Smooth muscle cell of the brain vasculature (primary cell): ENCODE measurements around the gene RNU4-1.
"Not testable (repeated sequence)": the region's sequence is repeated elsewhere in the genome, so short reads cannot be mapped to it uniquely, and the experiment has no call there.

ENCODE experiments used
- DNase-seq: peaks from one replicate; pipeline ENCODE4 v3.0.0-alpha.2; 2012; ENCODE audit warnings: low read depth, low spot score

Gene RNU4-1

GRCh38 chr12:120258323-120258896 lies 34.6 kb downstream of the RNU4-1 start:
- no peak for DNase-seq

DNA sequence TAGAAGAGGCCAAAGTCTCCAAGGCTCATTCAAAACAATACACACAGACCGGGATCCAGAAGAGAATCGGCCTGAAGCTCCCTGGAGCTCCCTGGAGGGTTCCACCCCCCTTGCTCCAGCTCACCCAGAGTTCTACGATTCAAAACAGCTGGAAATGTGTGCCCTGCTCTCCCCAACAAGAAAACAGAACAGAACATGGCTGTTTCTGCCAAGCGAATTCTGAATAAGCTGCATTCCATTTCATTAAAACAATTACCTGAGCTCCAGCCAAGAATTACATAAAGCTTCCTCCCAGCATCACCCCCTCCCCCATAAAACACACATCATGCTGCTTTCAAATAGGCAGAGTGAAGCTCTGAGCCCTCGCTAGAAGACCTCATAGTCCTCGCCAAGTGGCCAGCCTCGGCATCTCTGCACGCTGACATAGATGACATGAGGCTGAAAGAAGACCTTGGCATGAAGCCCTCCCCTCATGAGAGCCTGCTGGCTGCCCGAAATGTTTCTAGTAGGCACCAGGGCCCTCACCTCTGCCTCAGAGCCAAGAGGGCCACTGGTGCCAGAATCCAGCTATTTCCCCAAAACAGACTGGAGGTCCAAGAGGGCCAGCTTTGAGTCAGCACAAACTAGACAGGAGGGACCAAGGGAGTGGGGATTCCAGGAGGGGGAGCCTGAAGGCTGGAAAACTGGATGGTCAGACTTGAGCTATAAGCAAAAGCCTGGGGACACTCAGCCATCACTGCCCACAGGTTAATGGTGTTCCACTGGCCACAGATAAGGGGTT lies 35.8 kb downstream of the RNU4-1 start:
- peak; percentile 85 for DNase-seq

GRCh38 chr12:120254809-120255208 lies 38.2 kb downstream of the RNU4-1 start:
- no peak for DNase-seq

DNA sequence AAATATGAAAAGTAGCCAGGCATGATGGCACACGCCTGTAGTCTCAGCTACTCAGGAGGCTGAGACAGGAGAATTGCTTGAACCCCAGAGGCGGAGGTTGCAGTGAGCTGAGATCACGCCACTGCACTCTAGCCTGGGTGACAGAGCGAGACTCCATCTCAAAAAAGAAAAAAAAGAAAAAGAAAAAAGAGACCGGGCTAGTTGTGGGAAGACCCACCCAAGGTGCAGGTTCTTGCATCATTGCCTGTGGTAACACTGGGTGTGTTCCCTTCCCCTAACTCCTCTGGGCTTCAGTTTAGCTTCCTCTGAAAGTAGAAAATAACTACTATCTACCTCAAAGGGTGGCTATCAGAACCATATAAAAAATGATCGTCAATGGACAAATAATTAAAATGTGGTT lies 39.7 kb downstream of the RNU4-1 start:
- DNase-seq: not testable (repeated sequence)

DNA sequence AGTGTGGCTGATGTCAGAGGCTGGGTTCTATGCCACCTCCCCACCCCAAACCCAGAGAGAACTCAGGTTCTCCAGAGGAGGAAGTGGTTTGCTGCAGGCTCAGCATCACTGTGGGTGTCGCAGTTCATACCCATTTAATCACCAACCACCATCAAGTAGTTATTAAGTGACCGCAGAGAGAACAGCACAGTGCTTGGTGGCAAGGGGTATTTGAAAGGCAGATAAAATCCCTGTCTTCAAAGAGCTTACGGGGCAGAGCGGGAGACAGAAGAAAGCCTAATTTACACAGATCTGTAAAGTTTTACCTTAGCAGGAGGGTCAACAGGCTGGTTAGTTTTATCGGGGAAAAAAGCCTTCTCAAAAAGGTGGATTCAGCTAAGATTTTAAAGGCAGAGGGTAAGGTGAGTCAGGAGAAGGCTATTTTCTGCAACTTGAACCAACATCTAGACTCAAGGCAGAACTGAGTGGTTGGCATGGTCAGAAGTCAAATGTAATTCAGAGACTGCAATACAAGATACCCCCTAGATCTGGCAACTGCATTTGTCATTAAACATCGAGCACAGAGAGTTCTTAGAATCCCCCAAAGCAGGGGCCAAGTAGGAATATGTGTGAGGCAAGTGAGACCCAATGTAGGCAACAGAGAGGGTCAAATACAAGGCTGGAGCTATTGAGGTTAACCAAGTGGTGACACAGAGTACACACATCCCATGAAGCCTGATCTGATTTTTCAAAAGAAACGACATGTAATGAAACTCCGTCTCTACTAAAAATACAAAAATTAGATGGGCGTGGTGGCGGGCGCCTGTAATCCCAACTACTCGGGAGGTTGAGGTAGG lies 40.7 kb downstream of the RNU4-1 start:
- DNase-seq: no peak

DNA sequence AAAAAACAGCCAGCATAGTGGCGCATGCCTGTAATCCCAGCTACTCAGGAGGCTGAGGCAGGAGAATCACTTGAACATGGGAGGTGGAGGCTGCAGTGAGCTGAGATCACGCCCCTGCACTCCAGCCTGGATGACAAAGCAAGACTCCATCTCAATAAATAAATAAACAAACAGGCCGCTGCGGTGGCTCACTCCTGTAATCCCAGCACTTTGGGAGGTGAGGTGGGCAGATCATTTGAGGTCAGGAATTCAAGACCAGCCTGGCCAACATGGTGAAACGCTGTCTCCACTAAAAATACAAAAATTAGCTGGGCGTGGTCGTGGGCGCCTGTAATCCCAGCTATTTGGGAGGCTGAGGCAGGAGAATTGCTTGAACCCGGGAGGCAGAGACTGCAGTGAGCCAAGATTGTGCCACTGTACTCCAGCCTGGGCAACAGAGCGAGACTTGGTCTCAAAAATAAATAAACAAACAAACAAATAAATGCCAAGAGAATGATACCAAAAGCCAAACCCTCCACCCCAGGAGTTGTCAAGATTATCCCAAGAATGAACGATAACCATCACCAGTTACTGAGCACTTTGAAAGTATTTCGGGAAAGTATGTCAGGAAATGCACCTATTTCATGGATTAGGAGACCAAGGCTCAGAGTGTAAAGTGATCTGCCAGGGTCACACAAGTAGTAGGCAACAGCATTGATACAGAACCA lies 41.5 kb downstream of the RNU4-1 start:
- DNase-seq: not testable (repeated sequence)

- DNase-seq: no peak
Measured at GRCh38 chr12:120249875-120250795, 42.9 kb downstream of the RNU4-1 start.

- no peak for DNase-seq
Measured at GRCh38 chr12:120249266-120249874, 43.7 kb downstream of the RNU4-1 start.

DNA sequence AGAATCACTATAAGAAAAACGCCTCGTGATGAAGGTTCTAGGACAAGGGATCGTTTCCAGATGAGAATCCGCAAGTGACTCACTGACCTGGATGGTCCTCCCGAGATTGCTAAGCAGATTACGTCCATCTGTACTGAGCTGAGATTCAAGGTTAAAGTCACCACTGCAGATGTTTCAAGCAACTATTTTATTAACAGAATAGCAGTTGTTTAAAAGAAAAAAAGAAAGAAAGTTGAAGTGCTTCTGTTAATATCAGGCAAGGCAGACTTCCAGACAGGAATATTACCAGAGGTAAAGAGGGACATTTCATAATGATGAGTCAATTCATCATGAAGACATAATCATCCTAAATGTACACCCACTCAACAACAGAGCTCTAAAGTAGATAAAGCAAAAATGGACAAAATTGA lies 45.4 kb downstream of the RNU4-1 start:
- no peak for DNase-seq

DNA sequence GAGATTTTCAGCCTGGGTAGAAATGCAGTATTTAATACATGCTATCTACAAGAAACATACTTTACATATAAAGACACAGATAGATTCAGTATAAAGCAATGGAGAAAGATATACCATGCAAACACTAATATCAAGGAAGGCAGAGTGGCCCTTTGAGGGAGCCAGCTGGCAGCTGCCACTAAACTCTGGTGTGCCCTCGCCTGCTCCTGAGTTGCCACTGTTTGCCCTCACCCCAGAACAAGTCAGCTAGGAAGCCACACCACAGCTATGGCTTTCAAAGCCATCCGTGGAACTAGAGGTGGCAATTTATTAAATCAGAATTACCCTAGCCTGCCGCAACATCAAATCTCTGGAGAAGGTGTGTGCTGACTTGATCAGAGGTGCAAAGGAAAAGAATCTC lies 45.9 kb downstream of the RNU4-1 start:
- no peak for DNase-seq

GRCh38 chr12:120246705-120247104 lies 46.3 kb downstream of the RNU4-1 start:
- not testable (repeated sequence) for DNase-seq
